Type B pancreatic cell (in vitro differentiated cells): ENCODE data around the gene ITGA3. TPM values are rescaled to one million over a fixed set of nuclear protein-coding genes. Genes with fewer than 3 reads are reported as not detected.

Source experiments
- DNase-seq: peaks from one replicate; pipeline ENCODE4 v3.0.0; 2021; ENCODE audit warnings: mixed read lengths; ENCODE audit not compliant: unreplicated experiment; ENCODE audit errors: extremely low spot score
- H3K27ac Mint-ChIP-seq: 2 replicates; pipeline ENCODE4 v1.8.0; 2021; ENCODE audit warnings: mild to moderate bottlenecking, mixed read lengths
- H3K27me3 Mint-ChIP-seq: 2 replicates; pipeline ENCODE4 v1.8.0; 2021; ENCODE audit warnings: mixed read lengths
- H3K36me3 Mint-ChIP-seq: 2 replicates; pipeline ENCODE4 v1.8.0; 2021; ENCODE audit warnings: mixed read lengths
- H3K4me1 Mint-ChIP-seq: one replicate; pipeline ENCODE4 v1.8.0; 2021; ENCODE audit warnings: mixed read lengths; ENCODE audit not compliant: unreplicated experiment
- H3K4me3 Mint-ChIP-seq: 2 replicates; pipeline ENCODE4 v1.8.0; 2021; ENCODE audit warnings: mild to moderate bottlenecking, mixed read lengths
- H3K9me3 Mint-ChIP-seq: 2 replicates; pipeline ENCODE4 v1.8.0; 2021; ENCODE audit warnings: mixed read lengths
- total RNA-seq: library from RNA; stranded (reverse); gene quantifications from 2 replicates; pipeline ENCODE4 v1.2.1, GENCODE V29; 2021; ENCODE audit warnings: low replicate concordance
- TF ChIP-seq, protein P1 (sequence below): fragments of 200-600 bp; sonication (generic); conservative IDR thresholded peaks from 2 replicates; pipeline ENCODE4 v1.5.0; 2021; ENCODE audit warnings: antibody characterized with exemption, mild to moderate bottlenecking

ITGA3 gene
- total RNA-seq, 1 donor from 2014 or later = 20.3 TPM

DNA sequence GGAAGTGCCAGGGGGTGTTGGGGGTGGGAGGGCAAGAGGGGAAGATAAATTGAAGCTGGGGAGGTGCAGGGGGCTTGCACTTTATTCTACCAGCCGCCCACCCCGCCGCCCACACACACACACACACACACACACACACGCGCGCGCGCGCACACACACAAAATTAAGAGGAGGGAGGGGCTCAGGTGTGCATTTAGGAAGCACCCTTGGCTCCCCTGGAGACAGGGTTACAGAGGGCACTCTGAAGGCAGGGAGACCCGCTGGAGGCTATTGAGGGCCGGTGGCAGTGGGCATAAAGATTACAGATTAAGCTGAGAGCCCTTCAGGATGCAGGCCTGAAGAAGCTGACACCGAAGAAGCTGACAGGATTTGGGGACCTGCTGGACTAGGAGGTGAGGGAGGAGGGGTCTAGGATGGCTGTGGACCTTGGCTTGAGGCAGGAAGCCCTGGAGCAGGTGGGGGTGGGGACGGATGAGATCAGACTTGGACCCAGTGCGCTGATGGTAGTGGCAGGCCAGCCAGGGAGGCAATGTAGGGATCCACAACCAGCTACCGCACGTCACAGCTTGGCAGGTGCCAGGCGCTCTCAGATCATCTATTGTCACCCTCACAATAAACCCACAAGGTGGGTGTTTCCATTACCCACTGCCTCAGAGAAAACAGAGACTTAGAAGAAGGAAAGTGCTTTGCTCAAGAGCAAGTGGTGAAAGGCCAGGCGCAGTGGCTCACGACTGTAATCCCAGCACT lies 74.8 kb downstream of the ITGA3 start:
- peak overlapping the region; percentile 62 for H3K27ac Mint-ChIP-seq
- H3K9me3 Mint-ChIP-seq = no peaks in the 10 kb centered on the region
- no peak for DNase-seq
- no peaks in the 10 kb centered on the region for H3K36me3 Mint-ChIP-seq
- TF ChIP-seq, protein P1, sequence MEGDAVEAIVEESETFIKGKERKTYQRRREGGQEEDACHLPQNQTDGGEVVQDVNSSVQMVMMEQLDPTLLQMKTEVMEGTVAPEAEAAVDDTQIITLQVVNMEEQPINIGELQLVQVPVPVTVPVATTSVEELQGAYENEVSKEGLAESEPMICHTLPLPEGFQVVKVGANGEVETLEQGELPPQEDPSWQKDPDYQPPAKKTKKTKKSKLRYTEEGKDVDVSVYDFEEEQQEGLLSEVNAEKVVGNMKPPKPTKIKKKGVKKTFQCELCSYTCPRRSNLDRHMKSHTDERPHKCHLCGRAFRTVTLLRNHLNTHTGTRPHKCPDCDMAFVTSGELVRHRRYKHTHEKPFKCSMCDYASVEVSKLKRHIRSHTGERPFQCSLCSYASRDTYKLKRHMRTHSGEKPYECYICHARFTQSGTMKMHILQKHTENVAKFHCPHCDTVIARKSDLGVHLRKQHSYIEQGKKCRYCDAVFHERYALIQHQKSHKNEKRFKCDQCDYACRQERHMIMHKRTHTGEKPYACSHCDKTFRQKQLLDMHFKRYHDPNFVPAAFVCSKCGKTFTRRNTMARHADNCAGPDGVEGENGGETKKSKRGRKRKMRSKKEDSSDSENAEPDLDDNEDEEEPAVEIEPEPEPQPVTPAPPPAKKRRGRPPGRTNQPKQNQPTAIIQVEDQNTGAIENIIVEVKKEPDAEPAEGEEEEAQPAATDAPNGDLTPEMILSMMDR = no peak
- peak overlapping the region; percentile 80 for H3K4me3 Mint-ChIP-seq
- H3K27me3 Mint-ChIP-seq = peaks cover 19% of the 10 kb centered on the region
- H3K4me1 Mint-ChIP-seq = peaks cover 20% of the 10 kb centered on the region

DNA sequence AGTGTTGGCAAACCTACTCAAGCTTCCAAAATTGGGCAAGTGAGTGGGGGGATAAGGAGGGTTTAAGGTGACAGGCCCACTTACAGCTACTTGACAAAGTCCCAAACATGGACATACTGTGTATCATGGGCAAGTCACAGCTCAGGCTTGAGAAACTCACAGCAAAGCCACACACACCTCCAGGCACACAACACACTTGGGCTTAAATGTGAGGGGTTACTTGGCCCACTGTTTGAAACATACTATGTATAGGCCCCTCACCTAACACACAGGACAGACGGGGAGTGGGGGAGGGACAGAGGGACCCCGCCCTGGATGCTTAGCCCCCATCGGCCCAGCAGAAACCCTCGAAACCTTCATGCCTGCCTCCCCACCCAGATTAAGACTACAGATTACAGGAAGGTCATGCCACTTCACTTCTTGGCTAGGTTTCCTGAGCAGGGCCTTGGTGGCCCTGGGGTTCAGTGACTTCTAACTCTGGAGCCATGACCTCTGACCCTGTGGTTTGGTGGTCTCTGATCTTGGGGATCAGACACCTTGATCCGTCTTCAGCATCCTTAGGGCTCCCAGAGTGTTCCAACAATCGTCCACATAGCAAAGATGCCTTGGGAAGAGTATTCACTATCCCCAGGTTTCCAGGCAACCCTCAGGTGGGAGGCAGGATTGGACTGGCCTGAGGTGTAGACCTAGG lies 76.3 kb downstream of the ITGA3 start:
- Mint-ChIP-seq H3K36me3 (peaks cover 9% of the 10 kb centered on the region), H3K4me3 (peak overlapping the region; percentile 31), H3K27me3 (peaks cover 19% of the 10 kb centered on the region), H3K4me1 (peaks cover 26% of the 10 kb centered on the region), H3K27ac (peak overlapping the region; percentile 26), H3K9me3 (no peaks in the 10 kb centered on the region)
- DNase-seq = no peak
- TF ChIP-seq, protein P1 = no peak

DNA sequence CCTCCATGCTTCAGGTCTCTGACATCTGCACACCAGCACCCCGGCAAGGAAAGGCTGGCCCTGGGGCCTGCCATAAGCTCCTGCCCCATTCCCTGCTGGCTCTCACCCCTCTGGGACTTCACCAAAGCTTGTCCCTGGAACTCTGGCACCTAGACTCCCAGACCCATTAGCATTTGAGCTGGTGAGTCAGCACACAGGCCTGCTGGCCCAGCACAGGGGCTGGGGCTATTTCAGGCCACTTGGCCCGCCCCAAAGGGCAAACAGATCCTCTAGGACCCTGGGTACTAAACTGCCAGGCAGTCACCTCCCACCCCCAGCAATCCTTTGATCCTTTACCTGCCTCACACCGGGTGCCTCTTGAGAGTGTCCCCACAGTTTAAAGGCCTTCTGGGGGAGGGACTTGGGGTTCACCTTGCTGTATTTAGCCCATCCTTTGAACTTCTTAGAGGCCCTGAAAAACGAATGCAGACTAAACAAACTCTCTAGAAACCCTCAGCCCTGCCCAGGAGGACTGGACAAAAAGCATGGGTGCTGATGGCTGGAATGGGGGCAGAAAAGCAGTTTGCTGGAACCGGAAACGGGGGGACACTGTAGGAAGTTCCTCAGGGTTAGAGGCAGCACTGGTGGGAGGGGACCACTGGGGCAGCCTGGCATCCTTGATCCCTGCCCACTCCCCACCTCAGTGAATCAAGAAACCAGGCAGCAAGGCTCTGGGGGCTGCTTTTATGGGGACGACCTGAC lies 77.3 kb downstream of the ITGA3 start:
- H3K4me1 Mint-ChIP-seq = peaks cover 20% of the 10 kb centered on the region

DNA sequence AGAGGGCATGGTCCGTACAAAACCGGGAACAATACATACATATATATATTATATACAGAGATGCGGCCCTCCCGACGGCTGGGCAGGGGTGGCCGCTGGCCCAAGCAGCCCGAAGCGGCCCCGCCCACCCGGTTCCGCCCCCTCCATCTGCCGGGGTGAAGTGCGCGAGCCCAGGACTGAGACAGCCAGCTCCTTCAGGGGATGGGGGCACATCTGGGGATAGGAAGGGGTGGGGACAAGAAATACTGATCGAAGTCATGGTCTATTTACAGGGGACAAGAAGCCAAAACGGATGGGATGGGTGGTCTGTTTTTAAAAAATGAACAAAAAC lies 77.8 kb downstream of the ITGA3 start:
- Mint-ChIP-seq H3K27ac (no peak overlapping the region), H3K9me3 (no peaks in the 10 kb centered on the region), H3K4me1 (peaks cover 20% of the 10 kb centered on the region), H3K36me3 (peaks cover 24% of the 10 kb centered on the region), H3K27me3 (peaks cover 16% of the 10 kb centered on the region), H3K4me3 (no peak overlapping the region)
- TF ChIP-seq, protein P1 = no peak
- DNase-seq = no peak

More for the DNA sequence above, 77.3 kb downstream of the ITGA3 start:
- Mint-ChIP-seq H3K27me3 (peaks cover 19% of the 10 kb centered on the region), H3K36me3 (peaks cover 19% of the 10 kb centered on the region), H3K27ac (no peak overlapping the region), H3K4me3 (no peak overlapping the region), H3K9me3 (no peaks in the 10 kb centered on the region)
- DNase-seq = no peak
- TF ChIP-seq, protein P1 = no peak

DNA sequence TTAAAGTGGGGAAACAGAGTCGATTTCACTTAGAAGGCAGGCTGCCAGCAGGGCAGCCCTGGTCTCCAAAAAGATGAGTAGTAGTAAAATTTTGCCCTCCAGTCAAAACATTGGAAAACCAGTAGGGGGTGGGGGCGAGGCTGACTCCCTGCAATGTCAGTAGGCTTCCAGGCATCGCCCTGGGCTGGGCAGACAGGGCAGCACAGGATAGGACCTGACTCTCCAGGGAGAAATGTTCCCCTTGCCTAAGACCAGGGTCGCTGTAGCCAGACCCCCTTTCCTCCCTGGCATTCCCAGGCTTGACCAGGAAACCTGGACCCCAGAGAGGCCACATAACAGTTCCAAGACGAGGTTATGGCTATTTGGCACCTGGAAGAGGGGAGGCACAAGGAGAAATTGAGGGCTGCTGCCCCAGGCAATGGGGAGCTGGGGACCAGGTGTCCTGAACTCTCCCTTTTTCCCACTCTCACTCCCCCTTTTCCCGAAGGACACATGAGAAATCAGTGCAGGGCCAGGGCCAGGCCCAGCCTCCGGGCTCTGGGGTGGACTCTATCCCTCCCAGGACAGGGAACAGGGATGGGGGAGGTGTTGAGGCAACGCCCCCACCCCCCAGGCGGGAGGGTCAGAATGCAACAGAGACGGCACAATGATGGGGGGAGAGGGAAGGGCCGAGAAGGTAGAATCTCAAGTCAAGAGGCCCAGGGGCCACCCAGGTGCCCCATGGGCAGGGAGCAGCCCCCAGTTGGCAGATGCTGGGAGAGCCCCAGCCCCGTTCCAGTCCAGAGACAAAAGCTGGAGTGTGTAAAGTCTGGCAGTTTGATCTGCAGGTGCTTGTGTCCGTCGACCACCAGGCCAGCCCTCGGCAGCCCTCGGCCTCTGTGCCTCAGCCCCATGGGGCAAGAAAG lies 78.5 kb downstream of the ITGA3 start:
- TF ChIP-seq, protein P1 = no peak

More for the DNA sequence above, 78.5 kb downstream of the ITGA3 start:
- H3K36me3 Mint-ChIP-seq = peaks cover 24% of the 10 kb centered on the region
- peaks cover 20% of the 10 kb centered on the region for H3K4me1 Mint-ChIP-seq
- H3K27ac Mint-ChIP-seq = no peak overlapping the region
- no peak overlapping the region for H3K4me3 Mint-ChIP-seq
- H3K9me3 Mint-ChIP-seq = no peaks in the 10 kb centered on the region
- DNase-seq = no peak
- peaks cover 14% of the 10 kb centered on the region for H3K27me3 Mint-ChIP-seq
